HG03354 (cell line): ENCODE data around the gene IL2RA.
A peak's percentile ranks its signal among the peaks of the same experiment; 100 is the strongest.
"Not testable (repeated sequence)": the region's sequence is repeated elsewhere in the genome, so short reads cannot be mapped to it uniquely, and the experiment has no call there.

Source experiments
- ATAC-seq: cut with Tn5 transposase; IDR thresholded peaks from one replicate; pipeline ENCODE4 v1.9.1; 2021; ENCODE audit warnings: mild to moderate bottlenecking; ENCODE audit not compliant: unreplicated experiment, poor library complexity, severe bottlenecking

Gene IL2RA

DNA sequence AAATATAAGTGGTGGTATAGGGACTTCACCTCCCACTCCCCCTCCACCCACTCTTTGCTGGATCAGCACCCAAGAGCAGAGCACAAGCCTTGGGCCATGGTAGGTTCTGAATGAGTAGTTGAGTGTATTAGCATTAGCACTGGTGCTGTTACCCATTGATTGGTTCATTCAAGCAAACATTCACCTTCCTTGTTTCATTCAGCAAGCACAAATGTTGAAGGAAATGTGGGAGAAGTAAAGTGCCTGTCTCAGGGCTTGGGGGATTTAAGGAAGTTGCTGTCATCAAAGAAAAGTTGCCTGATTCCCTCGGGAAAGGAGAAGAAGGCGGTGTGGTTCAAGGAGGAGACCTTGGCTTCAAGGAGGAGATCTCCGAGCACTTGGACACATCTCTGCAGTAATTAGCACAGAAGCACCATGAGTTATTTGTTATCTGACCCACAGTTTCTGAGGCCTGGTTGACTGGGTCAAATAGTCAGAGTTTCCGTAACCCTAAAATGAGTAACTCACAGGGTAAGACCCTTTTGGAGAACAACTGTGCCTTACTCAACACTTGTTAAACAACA, 17.3 kb downstream of the IL2RA start:
- ATAC-seq: peak; percentile 60

DNA sequence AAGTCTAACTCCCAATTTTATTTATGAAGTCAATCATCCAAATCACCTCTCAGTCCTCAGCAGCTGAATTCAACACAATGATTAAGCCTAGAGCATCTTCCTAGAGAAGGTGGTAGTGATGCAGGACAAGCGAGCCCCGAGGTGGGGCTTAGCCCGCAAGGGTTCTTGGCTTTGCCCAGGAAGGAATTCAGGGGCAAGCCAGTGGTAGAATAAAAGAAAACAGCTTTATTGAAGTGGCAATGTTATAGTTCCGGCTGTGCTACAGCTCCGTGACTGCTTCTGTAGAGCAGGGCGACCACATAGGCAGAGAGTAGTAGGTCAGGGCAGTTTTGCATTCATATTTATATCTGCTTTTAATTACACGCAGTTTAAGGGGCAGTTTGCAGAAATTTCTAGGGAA, 18.1 kb downstream of the IL2RA start:
- ATAC-seq: no peak

DNA sequence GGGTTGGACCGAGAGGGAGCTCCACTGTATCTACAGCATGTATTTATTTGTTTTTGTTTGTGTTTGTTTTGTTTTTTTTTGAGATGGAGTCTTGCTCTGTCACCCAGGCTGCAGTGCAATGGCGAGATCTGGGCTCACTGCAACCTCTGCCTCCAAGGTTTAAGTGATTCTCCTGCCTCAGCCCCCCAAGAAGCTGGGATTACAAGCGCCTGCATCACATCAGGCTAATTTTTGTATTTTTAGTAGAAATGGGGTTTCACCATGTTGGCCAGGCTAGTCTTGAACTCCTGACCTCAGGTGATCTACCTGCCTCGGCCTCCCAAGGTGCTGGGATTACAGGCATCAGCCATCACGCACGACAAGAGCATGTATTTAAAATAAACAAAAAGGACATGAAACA, 18.8 kb downstream of the IL2RA start:
- ATAC-seq: not testable (repeated sequence)

DNA sequence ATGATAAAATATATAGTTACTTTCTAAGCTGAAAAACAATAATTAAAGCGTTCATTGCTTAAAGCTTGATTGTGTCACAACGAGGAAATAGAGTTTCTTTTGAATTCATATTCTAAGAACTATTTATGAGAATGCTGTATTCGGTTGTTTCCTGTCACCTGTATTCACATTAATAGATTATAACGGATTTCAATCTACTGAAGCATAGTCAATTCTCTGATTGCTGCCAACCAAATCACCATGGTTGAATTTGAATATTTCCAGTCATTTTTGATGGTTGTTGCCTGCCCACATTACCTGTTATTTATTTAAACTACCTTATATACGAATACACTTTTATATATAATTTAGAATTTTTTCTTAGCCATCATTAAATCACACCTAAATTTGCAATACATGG, 22.0 kb downstream of the IL2RA start:
- no peak for ATAC-seq

DNA sequence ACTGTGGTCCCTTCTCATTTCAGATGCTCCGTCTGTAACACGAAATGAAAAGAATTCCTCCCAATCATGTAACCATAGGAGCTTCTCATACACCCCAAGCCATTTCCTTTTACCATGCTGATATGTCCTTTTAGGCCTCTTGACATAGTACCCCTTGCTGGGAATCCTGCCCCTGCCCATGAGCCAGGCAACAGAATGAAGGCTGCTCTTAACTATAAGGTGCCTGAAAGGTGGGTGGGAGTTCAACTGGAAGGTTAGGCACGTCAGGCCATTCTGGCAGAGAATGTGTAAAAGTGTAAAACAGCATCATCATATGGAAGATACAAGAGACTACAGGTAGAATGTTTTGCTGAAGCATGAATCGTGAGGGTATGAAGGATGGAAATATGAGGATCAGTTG, 22.5 kb downstream of the IL2RA start:
- no peak for ATAC-seq

DNA sequence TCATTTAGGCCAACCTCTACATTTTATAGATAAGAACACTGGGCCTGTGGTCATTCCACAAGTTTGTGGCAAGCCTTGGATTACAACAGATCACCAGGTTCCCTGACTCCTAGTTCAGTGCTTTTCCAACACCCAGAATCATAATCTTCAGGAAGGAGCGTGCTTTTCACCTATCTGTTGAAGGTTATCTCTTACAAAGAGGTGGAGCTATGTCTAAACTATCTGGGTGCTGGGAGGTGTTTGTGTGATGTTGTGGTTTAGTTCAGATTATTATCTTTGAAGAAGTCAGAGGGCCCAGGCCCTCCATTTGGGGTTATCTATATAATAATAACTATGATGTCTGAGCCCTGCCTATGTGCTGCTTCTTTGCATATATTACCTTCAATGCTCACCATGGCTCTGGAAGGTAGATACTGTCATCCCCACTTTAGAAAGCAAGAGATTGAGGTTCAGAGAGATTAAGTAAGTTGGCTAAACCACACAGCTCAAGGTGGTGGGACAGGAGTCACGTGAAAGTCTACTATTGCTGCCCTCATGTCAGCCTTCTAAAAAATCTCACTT, 24.0 kb downstream of the IL2RA start:
- no peak for ATAC-seq

DNA sequence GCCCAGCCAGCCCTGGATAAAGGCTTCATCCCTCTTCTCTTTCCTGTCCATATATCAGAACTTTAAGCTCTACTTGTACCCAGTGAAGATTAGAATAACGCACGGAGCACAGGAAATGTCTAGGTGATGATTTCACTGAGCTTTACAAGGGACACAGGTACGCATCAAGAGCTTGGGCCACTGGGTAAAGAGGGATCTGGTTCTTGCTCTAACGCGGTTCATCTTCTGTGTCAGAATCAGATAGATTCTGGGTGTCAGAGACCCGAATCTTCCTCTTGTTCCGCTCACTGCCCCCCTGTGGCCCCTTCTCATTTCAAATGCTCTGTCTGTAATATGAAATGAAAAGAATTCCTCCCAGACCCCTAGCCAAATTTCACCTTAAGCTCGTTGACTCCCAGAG, 24.7 kb downstream of the IL2RA start:
- no peak for ATAC-seq

DNA sequence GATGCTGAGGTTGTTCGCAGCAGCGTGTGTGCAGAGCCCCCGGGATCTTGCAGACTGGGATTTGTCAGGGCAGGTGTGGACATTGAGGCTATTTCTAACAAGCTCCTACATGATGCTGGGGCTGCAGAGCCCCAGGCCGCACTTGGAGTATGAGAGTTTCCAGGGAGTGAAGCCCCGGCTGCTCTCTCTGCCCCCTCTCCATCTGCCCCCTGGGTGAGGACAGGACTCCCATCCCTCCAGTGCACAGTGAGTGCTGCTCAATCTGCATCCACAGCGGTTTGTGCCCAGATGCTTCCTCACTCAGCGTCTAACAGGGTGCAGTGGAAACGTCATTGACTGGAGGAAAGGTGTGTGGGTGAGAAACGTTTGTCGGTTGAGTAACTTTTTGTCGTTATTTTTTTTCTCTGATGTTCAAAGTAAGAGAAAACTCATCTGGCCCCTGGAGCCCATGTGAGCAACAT, 25.3 kb downstream of the IL2RA start:
- no peak for ATAC-seq

DNA sequence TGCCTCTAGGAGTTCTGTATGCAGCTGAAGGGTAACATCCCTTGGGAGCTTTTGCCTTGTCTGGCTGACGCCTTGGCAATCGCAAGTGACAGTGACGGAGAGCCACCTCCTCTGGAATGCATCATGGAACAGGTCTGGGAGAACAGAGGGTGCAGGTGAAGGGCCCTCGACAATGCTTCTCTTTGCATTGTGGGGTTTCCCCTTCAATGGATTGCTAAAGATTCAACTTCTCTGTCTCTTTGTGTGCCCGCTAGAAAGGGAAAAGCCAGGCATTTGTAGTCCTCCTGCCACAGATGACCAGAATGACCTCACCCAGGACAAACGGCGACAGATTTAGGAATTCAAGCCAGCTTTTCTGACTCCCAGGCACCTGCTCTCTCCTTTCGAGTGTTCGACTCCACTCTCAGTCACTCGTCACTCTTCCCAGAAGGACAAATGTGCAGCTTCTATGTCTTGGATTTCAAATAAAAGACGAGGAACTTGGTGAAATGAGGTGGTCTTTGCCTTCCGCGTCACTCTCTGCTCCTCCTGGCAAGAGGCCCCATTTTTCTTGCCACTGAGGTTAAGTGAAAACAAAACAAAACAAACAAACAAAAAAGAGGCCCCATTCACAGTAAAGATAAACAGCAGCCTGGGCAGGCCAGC, 26.1 kb downstream of the IL2RA start:
- no peak for ATAC-seq

DNA sequence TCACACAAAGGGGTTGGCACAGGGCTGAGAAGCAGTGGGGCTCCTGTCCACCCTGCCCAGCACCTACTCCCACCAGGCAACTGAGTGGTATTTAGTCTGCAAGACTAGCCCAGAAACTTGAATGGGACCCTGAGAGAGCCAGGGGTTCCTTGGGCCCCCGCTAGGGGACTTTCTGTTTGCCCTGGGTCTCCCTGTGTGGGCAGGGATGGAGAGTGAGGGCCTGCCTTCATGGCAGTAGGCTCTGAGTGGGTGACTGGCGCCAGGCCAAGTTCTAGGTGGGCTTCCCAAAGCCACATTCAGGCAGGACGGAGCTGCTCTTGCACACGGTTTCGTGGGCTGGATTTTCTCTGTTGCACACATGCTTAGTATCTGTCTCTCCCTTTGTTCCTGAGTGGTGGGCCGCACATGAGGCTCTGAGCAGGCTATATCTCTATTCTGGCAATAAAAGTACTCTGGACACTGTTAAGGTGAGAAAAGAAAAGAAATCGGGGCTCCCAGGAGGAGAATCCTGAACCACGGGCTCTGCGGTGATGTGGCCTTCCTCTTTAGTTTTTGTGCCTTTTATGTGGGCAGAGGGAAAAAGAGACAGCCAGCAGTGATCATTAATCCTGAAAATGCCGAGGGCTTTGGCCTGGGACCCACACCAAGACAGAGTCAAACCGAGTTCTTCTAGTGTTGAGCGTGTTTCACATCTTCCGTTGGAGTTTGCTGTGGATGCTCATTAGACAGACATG, 26.9 kb downstream of the IL2RA start:
- ATAC-seq: no peak

DNA sequence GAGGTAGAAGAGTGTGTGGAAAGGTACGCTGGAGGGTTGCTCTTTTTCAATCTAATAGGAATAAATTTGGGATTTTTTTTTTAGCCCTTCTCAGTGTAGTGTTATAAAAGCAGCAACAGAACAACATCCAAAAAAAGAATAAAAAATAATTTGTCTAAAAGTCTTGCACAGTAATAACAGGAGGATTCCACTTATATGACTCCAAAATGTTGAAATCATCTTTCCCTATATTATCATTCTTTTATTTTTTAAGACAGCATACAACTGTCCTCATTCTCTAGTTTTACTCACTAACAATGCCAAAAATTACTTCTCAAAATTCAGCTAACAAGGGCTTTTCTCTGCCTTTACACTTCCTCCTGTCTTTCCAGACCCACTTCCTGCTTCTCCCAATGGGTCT, 27.8 kb downstream of the IL2RA start:
- no peak for ATAC-seq

DNA sequence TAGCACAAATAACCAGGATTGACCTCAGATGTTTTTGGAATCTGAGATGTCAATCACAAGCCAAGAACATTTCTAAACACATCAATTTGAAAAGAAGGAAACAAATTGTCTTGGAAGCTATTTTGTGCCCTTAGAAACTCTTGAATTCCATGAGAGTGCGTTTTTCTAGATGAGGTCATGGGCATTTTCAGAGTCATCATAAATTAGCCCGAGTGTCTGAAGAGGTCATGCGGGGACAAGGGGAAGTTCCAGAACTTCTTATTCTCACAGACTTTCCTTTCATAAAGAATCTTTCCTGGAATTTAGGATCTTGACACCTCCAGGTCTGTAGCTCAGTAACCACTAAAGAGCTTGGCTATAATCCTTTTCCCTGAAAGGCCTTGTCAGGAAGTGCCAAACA, 28.2 kb downstream of the IL2RA start:
- ATAC-seq: no peak

DNA sequence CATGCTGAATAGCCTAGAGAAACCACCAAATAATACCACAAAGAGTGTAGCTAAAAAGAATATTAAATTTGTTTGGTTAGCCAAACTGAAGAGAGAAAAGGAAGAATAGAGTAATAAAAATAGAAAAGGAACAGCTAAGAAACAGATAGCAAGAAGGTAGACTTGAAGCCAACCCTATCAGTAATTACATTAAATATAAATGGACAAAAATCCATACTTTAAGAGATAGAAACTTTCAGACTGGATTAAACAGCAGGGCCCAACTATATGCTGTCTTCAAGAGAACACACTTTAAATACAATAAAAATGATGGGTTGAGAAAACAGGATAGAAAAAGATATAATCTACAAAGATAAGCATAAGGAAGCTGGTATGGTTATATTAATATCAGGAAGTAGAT, 31.2 kb downstream of the IL2RA start:
- ATAC-seq: no peak

DNA sequence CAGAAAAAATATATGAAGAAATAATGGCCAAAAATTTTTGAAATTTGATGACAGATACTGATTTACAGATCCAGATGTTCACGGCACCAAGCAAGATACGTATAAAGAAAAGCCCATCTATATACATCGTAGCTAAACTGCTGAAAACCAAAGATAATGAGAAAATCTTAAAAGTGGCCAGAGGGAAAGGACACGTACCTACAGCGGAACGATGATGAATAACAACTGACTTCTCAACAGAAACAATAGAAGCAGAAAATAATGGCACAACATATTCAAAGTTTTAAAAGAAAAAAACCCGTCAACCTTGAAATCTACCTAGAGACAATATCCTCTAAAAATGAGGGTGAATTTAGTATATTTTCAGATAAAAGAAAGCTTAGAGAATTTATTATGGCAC, 31.9 kb downstream of the IL2RA start:
- no peak for ATAC-seq

DNA sequence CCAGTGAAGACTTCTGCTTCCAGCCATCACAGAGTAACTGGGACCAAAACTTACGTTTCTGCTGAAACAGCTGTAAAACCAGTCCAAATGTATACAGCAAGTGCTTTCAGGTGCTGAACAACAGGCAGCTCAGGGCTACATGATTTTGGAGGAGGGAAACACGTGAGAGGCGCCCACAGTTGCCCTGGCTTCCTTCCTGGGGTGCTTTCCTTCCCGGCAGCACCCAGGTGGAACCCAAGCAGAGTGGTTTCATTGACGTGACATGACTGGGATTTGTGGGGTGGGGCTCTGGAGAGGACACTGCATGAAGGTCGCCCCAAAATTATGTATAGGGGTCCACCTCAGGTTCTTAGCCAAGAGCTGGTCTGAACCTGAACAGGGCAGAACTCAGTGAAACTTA, 34.2 kb downstream of the IL2RA start:
- no peak for ATAC-seq

DNA sequence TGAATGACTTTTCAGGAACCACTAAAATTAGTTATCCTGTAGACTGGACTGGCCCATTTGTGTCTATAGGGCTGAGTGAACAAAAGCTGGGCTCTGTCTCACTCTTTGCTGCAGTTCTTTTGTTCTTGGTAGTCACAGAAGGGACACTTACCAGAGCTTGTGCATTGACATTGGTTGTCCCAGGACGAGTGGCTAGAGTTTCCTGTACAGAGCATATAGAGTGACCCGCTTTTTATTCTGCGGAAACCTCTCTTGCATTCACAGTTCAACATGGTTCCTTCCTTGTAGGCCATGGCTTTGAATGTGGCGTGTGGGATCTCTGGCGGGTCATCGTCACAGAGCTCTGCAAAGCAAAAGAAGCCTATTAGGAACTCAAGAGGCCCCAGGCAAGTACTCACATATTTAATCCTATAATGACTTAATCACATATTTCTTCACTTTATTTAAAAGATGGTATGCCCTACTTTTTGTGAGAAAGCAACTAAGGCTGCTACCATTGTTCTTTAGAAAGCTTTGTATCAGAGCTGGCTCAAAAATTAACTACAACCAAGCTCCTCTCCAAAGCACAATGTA, 36.4 kb downstream of the IL2RA start:
- ATAC-seq: no peak

DNA sequence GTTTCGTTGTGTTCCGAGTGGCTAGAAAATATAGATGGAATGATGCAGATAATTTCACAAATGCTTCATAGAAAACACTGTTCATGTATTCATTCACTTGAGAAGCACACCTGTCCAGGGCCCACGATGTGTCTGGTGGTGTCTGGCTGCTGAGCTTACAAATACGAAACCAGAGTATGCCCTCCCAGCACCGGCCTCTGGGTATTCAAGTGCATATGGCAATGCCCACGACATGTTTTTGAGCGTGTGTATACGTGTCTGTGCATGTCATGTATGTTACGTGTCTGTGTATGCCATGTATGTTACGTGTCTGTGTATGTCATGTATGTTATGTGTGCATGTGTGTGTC, 37.9 kb downstream of the IL2RA start:
- ATAC-seq: no peak

DNA sequence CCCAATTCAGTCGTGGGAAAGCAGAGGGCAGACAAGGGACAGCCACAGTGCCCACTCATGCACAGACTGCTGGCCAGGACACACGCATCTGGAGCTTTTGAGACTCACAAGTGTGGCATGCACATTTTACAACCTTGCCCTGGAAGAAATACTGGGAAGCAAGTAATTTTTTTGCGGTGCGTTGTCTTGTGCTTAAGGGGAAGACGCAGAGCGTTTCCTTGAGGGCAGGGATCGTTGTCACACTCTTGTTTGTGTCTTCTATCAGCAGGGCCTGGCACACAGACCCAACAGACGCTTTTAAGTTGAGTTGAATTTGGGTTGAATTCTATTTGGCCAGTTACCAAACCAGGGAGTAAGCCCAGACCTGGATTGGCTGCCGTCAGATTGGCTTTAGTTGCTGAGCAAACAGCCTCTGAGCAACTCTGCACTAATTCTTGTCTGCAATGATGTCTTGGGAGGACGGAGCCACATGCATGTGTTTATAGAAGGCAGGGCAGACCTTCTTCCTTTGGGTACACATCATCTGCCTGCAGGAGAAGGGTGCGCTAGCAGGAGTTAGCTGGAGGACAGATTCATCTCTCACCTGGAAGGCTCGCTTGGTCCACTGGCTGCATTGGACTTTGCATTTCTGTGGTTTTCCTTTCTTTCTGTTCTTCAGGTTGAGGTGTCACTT, 38.4 kb downstream of the IL2RA start:
- ATAC-seq: no peak

DNA sequence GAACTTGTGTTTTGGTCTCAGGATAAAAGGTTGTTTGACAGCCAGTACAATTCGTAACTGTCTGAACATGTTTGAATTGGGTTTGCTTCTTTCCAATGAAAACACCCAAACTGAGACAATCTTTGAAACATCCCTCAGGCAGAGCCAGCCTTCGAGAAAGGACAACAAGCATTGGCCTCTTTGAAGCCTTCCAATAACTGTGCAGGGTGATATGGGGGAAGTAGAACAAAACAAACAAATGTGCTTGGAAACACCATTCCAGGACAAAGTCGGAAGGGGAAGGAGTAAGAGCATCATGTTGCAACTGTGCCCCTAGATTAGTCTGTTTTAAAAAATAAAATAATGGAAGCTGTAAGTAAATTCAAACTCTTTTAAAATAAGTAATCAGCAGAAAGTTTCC, 39.5 kb downstream of the IL2RA start:
- ATAC-seq: no peak

DNA sequence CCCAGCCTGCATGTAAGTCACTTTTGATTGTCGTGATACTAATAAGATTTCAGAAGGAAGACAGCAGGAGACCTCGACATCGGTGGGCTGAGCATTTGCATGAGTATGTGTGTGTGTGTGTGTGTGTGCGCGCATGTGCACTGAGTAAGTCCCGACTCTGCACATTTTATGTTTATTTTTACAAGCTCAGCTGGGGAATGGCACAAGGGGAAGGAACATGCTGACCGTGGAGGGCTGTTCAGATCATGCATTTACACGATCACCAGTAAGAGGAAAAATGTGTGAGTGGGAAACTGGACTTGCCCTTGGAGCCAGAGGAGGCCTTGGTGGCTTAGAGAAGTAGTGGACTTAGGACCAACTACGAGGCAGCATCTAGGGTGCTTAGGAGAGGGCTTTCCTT, 41.3 kb downstream of the IL2RA start:
- no peak for ATAC-seq
